Mucosa of rectum (tissue), 2 donors: ENCODE results near the gene IL18R1.

Experiments used
- H3K27ac ChIP-seq, 2 donors: one replicate each; pipeline ENCODE4 v1.7.0; 2013; ENCODE audit warnings: inconsistent platforms in 2 of 2, low read depth in 2 of 2, low read length in 2 of 2
- H3K27me3 ChIP-seq, 2 donors: one replicate each; pipeline ENCODE4 v1.7.0; 2013; ENCODE audit warnings: low read length in 2 of 2; ENCODE audit not compliant: control insufficient read depth in 2 of 2, insufficient read depth in 2 of 2
- H3K36me3 ChIP-seq, 2 donors: one replicate each; pipeline ENCODE4 v1.7.0; 2013; ENCODE audit warnings: low read length in 2 of 2; ENCODE audit not compliant: control insufficient read depth in 2 of 2, insufficient read depth in 2 of 2
- H3K4me1 ChIP-seq, 2 donors: one replicate each; pipeline ENCODE4 v1.7.0; 2013; ENCODE audit warnings: low read length in 2 of 2, mild to moderate bottlenecking in 1 of 2; ENCODE audit not compliant: control insufficient read depth in 2 of 2, insufficient read depth in 2 of 2
- H3K4me3 ChIP-seq, 2 donors: one replicate each; pipeline ENCODE4 v1.7.0; 2013; ENCODE audit warnings: low read length in 2 of 2
- H3K9ac ChIP-seq, 2 donors: one replicate each; pipeline ENCODE4 v1.7.0; 2013; ENCODE audit warnings: low read length in 2 of 2, low read depth in 1 of 2, mild to moderate bottlenecking in 1 of 2
- H3K9me3 ChIP-seq, 2 donors: one replicate each; pipeline ENCODE4 v1.7.0; 2013; ENCODE audit warnings: low read length in 2 of 2; ENCODE audit not compliant: control insufficient read depth in 2 of 2
- donor health status: healthy.
- donor health status: Normal muscosa, but diverticular disease.

IL18R1 gene

GRCh38 chr2:102355526-102356380 is at the start of gene IL18R1:
Gene IL18R1, plus strand, starts transcription at chr2:102355796. Its CDS starts 6,865 bp downstream, at chr2:102362661.
- Histone ChIP-seq H3K36me3 (no peaks in the 10 kb centered on the region), H3K4me1 (peaks cover 0 to 3% of the 10 kb centered on the region in 2 donors), H3K9me3 (no peaks in the 10 kb centered on the region), H3K27me3 (peaks cover 0 to 4% of the 10 kb centered on the region in 2 donors), H3K4me3 (peak within 1 kb of the TSS; percentile 67 to 77), H3K27ac (peak within 1 kb of the TSS; percentile 4 to 76), H3K9ac (peak within 1 kb of the TSS; percentile 70 to 71)

- peaks cover 0 to 6% of the 10 kb centered on the region in 2 donors for H3K4me1 ChIP-seq
- H3K27me3 ChIP-seq, result peaks cover 10 to 24% of the 10 kb centered on the region in 2 donors
- H3K36me3 ChIP-seq, result no peaks in the 10 kb centered on the region
- no peak overlapping the region for H3K9ac ChIP-seq
- H3K9me3 ChIP-seq, result peaks cover 0 to 2% of the 10 kb centered on the region in 2 donors
- no peak overlapping the region for H3K4me3 ChIP-seq
- no peak overlapping the region for H3K27ac ChIP-seq
Observed at GRCh38 chr2:102306125-102306524, 49.5 kb upstream of the IL18R1 start.

GRCh38 chr2:102310964-102311640 is 44.5 kb upstream of the IL18R1 start, which contains the start of gene IL1RL1:
Gene IL1RL1, plus strand, starts transcription at chr2:102311563. Its CDS starts 26,702 bp downstream, at chr2:102338265.
- H3K9ac ChIP-seq, result no peak within 1 kb of the TSS
- no peak within 1 kb of the TSS for H3K4me3 ChIP-seq

GRCh38 chr2:102313025-102313424 is 42.6 kb upstream of the IL18R1 start:
- H3K4me1 ChIP-seq, result no peaks in the 10 kb centered on the region
- H3K27me3 ChIP-seq, result peaks cover 0 to 4% of the 10 kb centered on the region in 2 donors
- no peak overlapping the region for H3K9ac ChIP-seq
- no peak overlapping the region for H3K27ac ChIP-seq
- H3K4me3 ChIP-seq, result peak overlapping the region in 1 of 2 donors; percentile 28
- H3K36me3 ChIP-seq, result no peaks in the 10 kb centered on the region
- H3K9me3 ChIP-seq, result no peaks in the 10 kb centered on the region

More at GRCh38 chr2:102310964-102311640, 44.5 kb upstream of the IL18R1 start, which contains the start of gene IL1RL1:
- H3K9me3 ChIP-seq, result no peaks in the 10 kb centered on the region
- H3K27me3 ChIP-seq, result peaks cover 0 to 9% of the 10 kb centered on the region in 2 donors
- no peaks in the 10 kb centered on the region for H3K4me1 ChIP-seq
- H3K36me3 ChIP-seq, result no peaks in the 10 kb centered on the region
- H3K27ac ChIP-seq, result no peak within 1 kb of the TSS

GRCh38 chr2:102313471-102313870 is 42.1 kb upstream of the IL18R1 start:
- no peak overlapping the region for H3K4me3 ChIP-seq
- no peaks in the 10 kb centered on the region for H3K9me3 ChIP-seq
- no peaks in the 10 kb centered on the region for H3K4me1 ChIP-seq
- no peak overlapping the region for H3K9ac ChIP-seq
- H3K36me3 ChIP-seq, result no peaks in the 10 kb centered on the region
- no peak overlapping the region for H3K27ac ChIP-seq
- peaks cover 0 to 2% of the 10 kb centered on the region in 2 donors for H3K27me3 ChIP-seq

GRCh38 chr2:102313950-102314349 is 41.6 kb upstream of the IL18R1 start:
- H3K9ac ChIP-seq, result no peak overlapping the region
- H3K27me3 ChIP-seq, result no peaks in the 10 kb centered on the region
- no peak overlapping the region for H3K27ac ChIP-seq
- no peaks in the 10 kb centered on the region for H3K4me1 ChIP-seq
- H3K9me3 ChIP-seq, result no peaks in the 10 kb centered on the region
- H3K4me3 ChIP-seq, result no peak overlapping the region
- no peaks in the 10 kb centered on the region for H3K36me3 ChIP-seq

GRCh38 chr2:102315921-102316320 is 39.7 kb upstream of the IL18R1 start:
- Histone ChIP-seq H3K27me3 (no peaks in the 10 kb centered on the region), H3K4me1 (no peaks in the 10 kb centered on the region)

GRCh38 chr2:102317715-102318114 is 37.9 kb upstream of the IL18R1 start:
- H3K27me3 ChIP-seq, result no peaks in the 10 kb centered on the region
- no peaks in the 10 kb centered on the region for H3K4me1 ChIP-seq
- no peak overlapping the region for H3K4me3 ChIP-seq
- no peak overlapping the region for H3K27ac ChIP-seq
- no peaks in the 10 kb centered on the region for H3K9me3 ChIP-seq
- no peak overlapping the region for H3K9ac ChIP-seq
- H3K36me3 ChIP-seq, result no peaks in the 10 kb centered on the region

More at GRCh38 chr2:102315921-102316320, 39.7 kb upstream of the IL18R1 start:
- H3K27ac ChIP-seq, result no peak overlapping the region
- no peak overlapping the region for H3K4me3 ChIP-seq
- H3K36me3 ChIP-seq, result no peaks in the 10 kb centered on the region
- H3K9ac ChIP-seq, result no peak overlapping the region
- H3K9me3 ChIP-seq, result no peaks in the 10 kb centered on the region

- H3K4me3 ChIP-seq, result no peak overlapping the region
- no peaks in the 10 kb centered on the region for H3K27me3 ChIP-seq
- H3K36me3 ChIP-seq, result no peaks in the 10 kb centered on the region
- H3K4me1 ChIP-seq, result no peaks in the 10 kb centered on the region
- no peak overlapping the region for H3K9ac ChIP-seq
- H3K9me3 ChIP-seq, result no peaks in the 10 kb centered on the region
- no peak overlapping the region for H3K27ac ChIP-seq
Observed at GRCh38 chr2:102318437-102318836, 37.2 kb upstream of the IL18R1 start.
